Central memory CD8-positive, alpha-beta T cell (primary cell): ENCODE results near the gene TAGAP.
A peak's percentile ranks its signal among the peaks of the same experiment; 100 is the strongest.
"Not testable (repeated sequence)": the region's sequence is repeated elsewhere in the genome, so short reads cannot be mapped to it uniquely, and the experiment has no call there.

Experiments
- ATAC-seq: fragments of 150-1000 bp; cut with Tn5 transposase; replicated peaks from 2 replicates; pipeline ENCODE4 v1.10.0; 2022; ENCODE audit warnings: mild to moderate bottlenecking, moderate FRiP score, moderate number of reproducible peaks; ENCODE audit not compliant: poor library complexity, severe bottlenecking; ENCODE audit errors: extremely low read depth
- DNase-seq, 2 donors: peaks; one replicate each; pipeline ENCODE4 v3.0.0; 2021; ENCODE audit warnings: low spot score in 2 of 2
- H3K27ac Mint-ChIP-seq: one replicate; pipeline ENCODE4 v1.8.0; 2022; ENCODE audit warnings: low read depth, mild to moderate bottlenecking, moderate library complexity, mixed read lengths
- H3K27me3 Mint-ChIP-seq: one replicate; pipeline ENCODE4 v1.8.0; 2022; ENCODE audit warnings: mixed read lengths
- H3K36me3 Mint-ChIP-seq: one replicate; pipeline ENCODE4 v1.8.0; 2022; ENCODE audit warnings: mild to moderate bottlenecking, moderate library complexity, mixed read lengths; ENCODE audit not compliant: insufficient read depth
- H3K4me1 Mint-ChIP-seq: one replicate; pipeline ENCODE4 v1.8.0; 2022; ENCODE audit warnings: mixed read lengths
- H3K4me3 Mint-ChIP-seq: one replicate; pipeline ENCODE4 v1.8.0; 2022; ENCODE audit warnings: mild to moderate bottlenecking, moderate library complexity, mixed read lengths
- H3K9me3 Mint-ChIP-seq: one replicate; pipeline ENCODE4 v1.8.0; 2022; ENCODE audit warnings: mixed read lengths

The TAGAP gene

GRCh38 chr6:159037756-159038290 is 7.0 kb downstream of the TAGAP start:
- no peaks in the 10 kb centered on the region for H3K9me3 Mint-ChIP-seq

GRCh38 chr6:159036673-159037072 is 8.1 kb downstream of the TAGAP start:
- Mint-ChIP-seq H3K9me3 (no peaks in the 10 kb centered on the region), H3K4me1 (peaks cover 52% of the 10 kb centered on the region), H3K27me3 (no peaks in the 10 kb centered on the region), H3K27ac (peak overlapping the region; percentile 82), H3K4me3 (peak overlapping the region; percentile 97), H3K36me3 (peaks cover 79% of the 10 kb centered on the region)
- DNase-seq (no peak), ATAC-seq (peak; percentile 21)

More at GRCh38 chr6:159037756-159038290, 7.0 kb downstream of the TAGAP start:
- DNase-seq (no peak), ATAC-seq (no peak)
- H3K27me3 Mint-ChIP-seq = no peaks in the 10 kb centered on the region
- peak overlapping the region; percentile 82 for H3K27ac Mint-ChIP-seq
- peak overlapping the region; percentile 97 for H3K4me3 Mint-ChIP-seq
- H3K4me1 Mint-ChIP-seq = peaks cover 57% of the 10 kb centered on the region
- H3K36me3 Mint-ChIP-seq = peaks cover 89% of the 10 kb centered on the region

GRCh38 chr6:159035891-159036290 is 8.9 kb downstream of the TAGAP start:
- DNase-seq (no peak), ATAC-seq (no peak)
- Mint-ChIP-seq H3K27ac (peak overlapping the region; percentile 82), H3K4me3 (peak overlapping the region; percentile 97), H3K27me3 (no peaks in the 10 kb centered on the region), H3K36me3 (peaks cover 71% of the 10 kb centered on the region), H3K4me1 (peaks cover 45% of the 10 kb centered on the region), H3K9me3 (no peaks in the 10 kb centered on the region)

- peak overlapping the region; percentile 8 for H3K27ac Mint-ChIP-seq
- H3K36me3 Mint-ChIP-seq = peaks cover 46% of the 10 kb centered on the region
- peaks cover 32% of the 10 kb centered on the region for H3K4me1 Mint-ChIP-seq
- H3K9me3 Mint-ChIP-seq = no peaks in the 10 kb centered on the region
- ATAC-seq = peak; percentile 33
- H3K27me3 Mint-ChIP-seq = no peaks in the 10 kb centered on the region
- no peak overlapping the region for H3K4me3 Mint-ChIP-seq
- DNase-seq = no peak
Observed at GRCh38 chr6:159033160-159034049, 11.4 kb downstream of the TAGAP start.

- Mint-ChIP-seq H3K4me1 (peaks cover 21% of the 10 kb centered on the region), H3K4me3 (no peak overlapping the region), H3K27me3 (no peaks in the 10 kb centered on the region), H3K9me3 (no peaks in the 10 kb centered on the region), H3K36me3 (peaks cover 31% of the 10 kb centered on the region), H3K27ac (no peak overlapping the region)
- ATAC-seq (no peak), DNase-seq (no peak)
Observed at GRCh38 chr6:159031846-159032245, 12.9 kb downstream of the TAGAP start.

- Mint-ChIP-seq H3K4me1 (peaks cover 9% of the 10 kb centered on the region), H3K4me3 (no peak overlapping the region), H3K27ac (no peak overlapping the region), H3K36me3 (peaks cover 14% of the 10 kb centered on the region), H3K27me3 (no peaks in the 10 kb centered on the region), H3K9me3 (peaks cover 7% of the 10 kb centered on the region)
- ATAC-seq (no peak), DNase-seq (no peak)
Observed at GRCh38 chr6:159030168-159030567, 14.6 kb downstream of the TAGAP start.

GRCh38 chr6:159025224-159025623 is 19.6 kb downstream of the TAGAP start:
- peak overlapping the region; percentile 2 for H3K27ac Mint-ChIP-seq
- not testable (repeated sequence) for DNase-seq, H3K4me3 Mint-ChIP-seq, H3K27me3 Mint-ChIP-seq, H3K36me3 Mint-ChIP-seq, ATAC-seq
- peaks cover 12% of the 10 kb centered on the region for H3K9me3 Mint-ChIP-seq
- H3K4me1 Mint-ChIP-seq = peaks cover 11% of the 10 kb centered on the region

- H3K4me1 Mint-ChIP-seq = peaks cover 21% of the 10 kb centered on the region
- H3K27ac Mint-ChIP-seq = peak overlapping the region; percentile 79
- H3K36me3 Mint-ChIP-seq = no peaks in the 10 kb centered on the region
- H3K27me3 Mint-ChIP-seq = no peaks in the 10 kb centered on the region
- peaks cover 12% of the 10 kb centered on the region for H3K9me3 Mint-ChIP-seq
- no peak overlapping the region for H3K4me3 Mint-ChIP-seq
- peak; percentile 76 for ATAC-seq
- DNase-seq = no peak
Observed at GRCh38 chr6:159023893-159024292, 20.9 kb downstream of the TAGAP start.

- no peak overlapping the region for H3K4me3 Mint-ChIP-seq
- DNase-seq (no peak), ATAC-seq (no peak)
- H3K27ac Mint-ChIP-seq = peak overlapping the region; percentile 67
- no peaks in the 10 kb centered on the region for H3K27me3 Mint-ChIP-seq
- H3K4me1 Mint-ChIP-seq = peaks cover 27% of the 10 kb centered on the region
- no peaks in the 10 kb centered on the region for H3K36me3 Mint-ChIP-seq
- H3K9me3 Mint-ChIP-seq = peaks cover 5% of the 10 kb centered on the region
Observed at GRCh38 chr6:159020011-159020410, 24.8 kb downstream of the TAGAP start.

- H3K9me3 Mint-ChIP-seq = no peaks in the 10 kb centered on the region
- peak; percentile 32 for ATAC-seq
- H3K4me1 Mint-ChIP-seq = peaks cover 16% of the 10 kb centered on the region
- DNase-seq = no peak
- H3K27ac Mint-ChIP-seq = peak overlapping the region; percentile 67
- H3K4me3 Mint-ChIP-seq = no peak overlapping the region
- H3K36me3 Mint-ChIP-seq = no peaks in the 10 kb centered on the region
- no peaks in the 10 kb centered on the region for H3K27me3 Mint-ChIP-seq
Observed at GRCh38 chr6:159017757-159018559, 26.8 kb downstream of the TAGAP start.

GRCh38 chr6:159014406-159014805 is 30.4 kb downstream of the TAGAP start:
- ATAC-seq = no peak
- Mint-ChIP-seq H3K27ac (no peak overlapping the region), H3K4me3 (no peak overlapping the region), H3K36me3 (peaks cover 1% of the 10 kb centered on the region), H3K4me1 (peaks cover 17% of the 10 kb centered on the region), H3K9me3 (no peaks in the 10 kb centered on the region), H3K27me3 (no peaks in the 10 kb centered on the region)
- DNase-seq = no peak

GRCh38 chr6:159013229-159013628 is 31.6 kb downstream of the TAGAP start:
- no peak overlapping the region for H3K4me3 Mint-ChIP-seq
- DNase-seq (no peak), ATAC-seq (no peak)
- peaks cover 7% of the 10 kb centered on the region for H3K4me1 Mint-ChIP-seq
- H3K27me3 Mint-ChIP-seq = no peaks in the 10 kb centered on the region
- H3K27ac Mint-ChIP-seq = no peak overlapping the region
- H3K9me3 Mint-ChIP-seq = no peaks in the 10 kb centered on the region
- peaks cover 1% of the 10 kb centered on the region for H3K36me3 Mint-ChIP-seq
